ENCODE measurements around the gene BEGAIN.

DNA sequence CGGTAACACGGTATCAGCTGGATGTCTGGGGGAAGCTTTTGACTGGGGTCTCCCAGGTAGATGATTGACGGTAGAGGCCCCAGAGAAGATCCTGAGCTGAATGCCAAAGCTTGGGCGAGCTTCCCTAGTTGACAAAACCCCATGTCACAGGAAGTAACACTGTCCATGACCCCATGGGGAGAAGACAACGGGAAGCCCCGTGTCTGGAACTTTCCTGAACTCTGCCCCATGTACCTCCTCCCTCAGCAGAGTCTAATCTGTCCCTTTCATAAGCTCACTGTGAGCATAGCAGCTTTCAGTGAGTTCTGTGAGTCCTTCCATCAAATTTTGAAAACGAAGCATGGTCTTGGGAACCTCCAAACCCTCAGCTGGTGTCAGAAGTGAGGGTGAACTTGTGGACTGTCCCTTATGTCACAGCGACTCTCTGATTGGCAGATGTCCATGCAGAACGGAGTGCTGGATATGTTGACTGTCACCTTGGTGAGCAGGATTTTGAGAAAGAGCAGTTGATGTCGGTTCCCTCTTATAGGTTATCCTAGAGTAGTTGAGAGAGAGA lies 29.7 kb upstream of the BEGAIN start:
- no peak for TF ChIP-seq CTCF (IDR thresholded peaks at IDR 0.05)
- no peak for TF ChIP-seq POLR2A (IDR thresholded peaks at IDR 0.05)

Data from thyroid gland (tissue), 4 donors.